NCI-H2171 treated with DMSO at 0.1 percent for 48 hours (cell line): ENCODE results near the gene IQGAP3.

Source experiments
- DNase-seq: peaks from one replicate; lab custom pipeline; 2025; lab: John Stamatoyannopoulos, UW

The IQGAP3 gene

GRCh38 chr1:156497078-156497742 lies 75.2 kb downstream of the IQGAP3 start:
- DNase-seq: no peak

- no peak for DNase-seq
Measured at GRCh38 chr1:156496211-156496761, 76.1 kb downstream of the IQGAP3 start.

GRCh38 chr1:156495401-156496140 lies 76.8 kb downstream of the IQGAP3 start:
- DNase-seq: no peak

GRCh38 chr1:156494309-156494895 lies 78.0 kb downstream of the IQGAP3 start:
- DNase-seq: no peak

GRCh38 chr1:156493742-156494141 lies 78.6 kb downstream of the IQGAP3 start:
- DNase-seq: peak; percentile 50

GRCh38 chr1:156493154-156493631 lies 79.2 kb downstream of the IQGAP3 start:
- DNase-seq: peak; percentile 72

GRCh38 chr1:156492591-156493080 lies 79.7 kb downstream of the IQGAP3 start:
- DNase-seq: no peak

- DNase-seq: no peak
Measured at GRCh38 chr1:156492013-156492590, 80.3 kb downstream of the IQGAP3 start.

GRCh38 chr1:156491151-156491949 lies 81.0 kb downstream of the IQGAP3 start:
- DNase-seq: no peak

- DNase-seq: no peak
Measured at GRCh38 chr1:156490401-156491032, 81.8 kb downstream of the IQGAP3 start.

GRCh38 chr1:156489935-156490293 lies 82.5 kb downstream of the IQGAP3 start:
- DNase-seq: no peak

GRCh38 chr1:156489166-156489934 lies 83.0 kb downstream of the IQGAP3 start:
- DNase-seq: peak; percentile 96

GRCh38 chr1:156488566-156489165 lies 83.7 kb downstream of the IQGAP3 start:
- DNase-seq: no peak

- no peak for DNase-seq
Measured at GRCh38 chr1:156487862-156488261, 84.5 kb downstream of the IQGAP3 start.

- no peak for DNase-seq
Measured at GRCh38 chr1:156486421-156487344, 85.7 kb downstream of the IQGAP3 start.

GRCh38 chr1:156485984-156486383 lies 86.4 kb downstream of the IQGAP3 start:
- no peak for DNase-seq

- no peak for DNase-seq
Measured at GRCh38 chr1:156484480-156485058, 87.8 kb downstream of the IQGAP3 start.

GRCh38 chr1:156483397-156483796 lies 89.0 kb downstream of the IQGAP3 start:
- DNase-seq: no peak
